Mesenchymal stem cell (in vitro differentiated cells and primary cell): ENCODE data around the gene GPA33.

ENCODE experiments used
- DNase-seq: peaks from one replicate; pipeline ENCODE4 v3.0.0-alpha.2; 2013
- H2AFZ ChIP-seq: one replicate; pipeline ENCODE4 v1.6.1; 2013; ENCODE audit warnings: low read depth, mild to moderate bottlenecking, control low read depth, inconsistent platforms, low read length, moderate library complexity
- H2AK5ac ChIP-seq: 2 replicates; pipeline ENCODE4 v1.6.1; 2013; ENCODE audit warnings: low read length, moderate library complexity, mild to moderate bottlenecking, inconsistent platforms; ENCODE audit not compliant: severe bottlenecking
- H2BK120ac ChIP-seq: one replicate; pipeline ENCODE4 v1.6.1; 2013; ENCODE audit warnings: low read depth, mild to moderate bottlenecking, inconsistent platforms, low read length, moderate library complexity
- H2BK12ac ChIP-seq, 2 experiments: one replicate each; pipeline ENCODE4 v1.6.1; 2013; ENCODE audit warnings: inconsistent platforms in 2 of 2, low read length in 2 of 2, mild to moderate bottlenecking in 2 of 2, moderate library complexity in 2 of 2, control low read depth in 1 of 2
- H2BK15ac ChIP-seq: one replicate; pipeline ENCODE4 v1.6.1; 2013; ENCODE audit warnings: mild to moderate bottlenecking, low read depth, inconsistent platforms; ENCODE audit not compliant: poor library complexity, severe bottlenecking
- H2BK5ac ChIP-seq: 2 replicates; pipeline ENCODE4 v1.6.1; 2013; ENCODE audit warnings: low read depth, mild to moderate bottlenecking, low read length, control low read depth, inconsistent platforms; ENCODE audit not compliant: poor library complexity, severe bottlenecking
- H3K14ac ChIP-seq, 2 experiments: one replicate each; pipeline ENCODE4 v1.6.1; 2013; ENCODE audit warnings: inconsistent platforms in 2 of 2, low read length in 2 of 2, control low read depth in 1 of 2, mild to moderate bottlenecking in 1 of 2, moderate library complexity in 1 of 2
- H3K18ac ChIP-seq, 2 experiments: one replicate each; pipeline ENCODE4 v1.6.1; 2013; ENCODE audit warnings: inconsistent platforms in 2 of 2, low read length in 2 of 2, control low read depth in 1 of 2, low read depth in 1 of 2, mild to moderate bottlenecking in 1 of 2
- H3K23ac ChIP-seq, 2 experiments: one replicate each; pipeline ENCODE4 v1.6.1; 2013; ENCODE audit warnings: inconsistent platforms in 2 of 2, low read length in 2 of 2, mild to moderate bottlenecking in 2 of 2, moderate library complexity in 2 of 2, control low read depth in 1 of 2
- H3K27ac ChIP-seq: 2 replicates; pipeline ENCODE4 v1.5.1; 2013; ENCODE audit warnings: mild to moderate bottlenecking, moderate library complexity, low read length, control low read depth, inconsistent platforms; ENCODE audit not compliant: poor library complexity, severe bottlenecking
- H3K27me3 ChIP-seq, 2 experiments: 2 replicates each; pipeline versions ENCODE4 v1.6.1 to v1.7.0; 2013; ENCODE audit warnings: low read length in 2 of 2, mild to moderate bottlenecking in 2 of 2, moderate library complexity in 2 of 2, control low read depth in 1 of 2, inconsistent platforms in 1 of 2; ENCODE audit not compliant: control insufficient read depth in 1 of 2, insufficient read depth in 1 of 2
- H3K36me3 ChIP-seq, 2 experiments: 2 replicates each; pipeline versions ENCODE4 v1.6.1 to v1.7.0; 2013; ENCODE audit warnings: low read length in 2 of 2, control low read depth in 1 of 2, inconsistent platforms in 1 of 2, low read depth in 1 of 2, mild to moderate bottlenecking in 1 of 2; ENCODE audit not compliant: insufficient read depth in 2 of 2, control insufficient read depth in 1 of 2
- H3K4ac ChIP-seq, 2 experiments: one replicate each; pipeline ENCODE4 v1.6.1; 2013; ENCODE audit warnings: inconsistent platforms in 2 of 2, low read length in 2 of 2, mild to moderate bottlenecking in 2 of 2, moderate library complexity in 2 of 2, control low read depth in 1 of 2, low read depth in 1 of 2
- H3K4me1 ChIP-seq: 2 replicates; pipeline ENCODE4 v1.6.1; 2013; ENCODE audit warnings: low read depth, low read length, control low read depth; ENCODE audit not compliant: control insufficient read depth, insufficient read depth
- H3K4me2 ChIP-seq: 2 replicates; pipeline ENCODE4 v1.6.1; 2013; ENCODE audit warnings: low read length, mild to moderate bottlenecking, inconsistent platforms; ENCODE audit not compliant: poor library complexity, severe bottlenecking
- H3K4me3 ChIP-seq, 2 experiments: 2 replicates each; pipeline versions ENCODE4 v1.5.1 to v1.7.0; 2013; ENCODE audit warnings: low read length in 2 of 2, mild to moderate bottlenecking in 2 of 2, control low read depth in 1 of 2, low read depth in 1 of 2; ENCODE audit not compliant: insufficient read depth in 1 of 2
- H3K79me1 ChIP-seq: replicated peaks from 2 replicates; pipeline ENCODE4 v1.6.1; 2013; ENCODE audit warnings: mild to moderate bottlenecking, control low read depth, low read length, inconsistent platforms; ENCODE audit not compliant: poor library complexity, severe bottlenecking
- H3K9ac ChIP-seq: 2 replicates; pipeline ENCODE4 v1.7.0; 2013; ENCODE audit warnings: mild to moderate bottlenecking, low read length, moderate library complexity
- H3K9me3 ChIP-seq: 2 replicates; pipeline ENCODE4 v1.7.0; 2013; ENCODE audit warnings: mild to moderate bottlenecking, low read length; ENCODE audit not compliant: control insufficient read depth
- H4K8ac ChIP-seq: one replicate; pipeline ENCODE4 v1.6.1; 2013; ENCODE audit warnings: inconsistent platforms, mild to moderate bottlenecking, low read length, moderate library complexity
- H4K91ac ChIP-seq: one replicate; pipeline ENCODE4 v1.6.1; 2013; ENCODE audit warnings: mild to moderate bottlenecking, low read length, inconsistent platforms
- WGBS: methylation state at CpG from one replicate; pipeline ENCODE4 v1.1.7; 2013; ENCODE audit warnings: mixed read lengths; 5-methylcytosine and 5-hydroxymethylcytosine counted together

Gene GPA33

GRCh38 chr1:167083871-167084270 lies 6.3 kb downstream of the GPA33 start:
- WGBS, result 93% methylated on average over 3 of the region's 3 CpGs
- Histone ChIP-seq H2AFZ (no peak overlapping the region), H3K27ac (no peak overlapping the region)

GRCh38 chr1:167083066-167083665 lies 7.0 kb downstream of the GPA33 start:
- Histone ChIP-seq H2BK5ac (no peak overlapping the region), H3K4ac (no peak overlapping the region), H2BK15ac (no peak overlapping the region), H3K14ac (no peak overlapping the region), H3K36me3 (no peaks in the 10 kb centered on the region), H2BK120ac (no peak overlapping the region), H2AK5ac (no peak overlapping the region), H3K9ac (no peak overlapping the region), H4K8ac (no peak overlapping the region), H3K18ac (no peak overlapping the region), H2BK12ac (no peak overlapping the region), H3K79me1 (no peaks in the 10 kb centered on the region), H3K27ac (no peak overlapping the region), H3K4me3 (peak overlapping the region in 1 of 2 experiments; percentile 31), H3K27me3 (peaks cover 42 to 67% of the 10 kb centered on the region in 2 experiments), H3K4me1 (peaks cover 3% of the 10 kb centered on the region), H2AFZ (no peak overlapping the region), H3K9me3 (no peaks in the 10 kb centered on the region), H3K4me2 (no peak overlapping the region), H4K91ac (no peak overlapping the region), H3K23ac (no peak overlapping the region)
- WGBS, result 84% methylated on average over 4 of the region's 6 CpGs
- DNase-seq, result no peak

More at GRCh38 chr1:167083871-167084270, 6.3 kb downstream of the GPA33 start:
- Histone ChIP-seq H3K4me1 (peaks cover 3% of the 10 kb centered on the region), H3K18ac (no peak overlapping the region), H3K36me3 (no peaks in the 10 kb centered on the region), H2AK5ac (no peak overlapping the region), H2BK120ac (no peak overlapping the region), H3K14ac (no peak overlapping the region), H3K23ac (peak overlapping the region in 1 of 2 experiments; percentile 43), H2BK15ac (no peak overlapping the region), H4K91ac (no peak overlapping the region), H3K4me2 (no peak overlapping the region), H4K8ac (no peak overlapping the region), H3K79me1 (no peaks in the 10 kb centered on the region), H3K9ac (no peak overlapping the region), H3K27me3 (peaks cover 38 to 65% of the 10 kb centered on the region in 2 experiments), H2BK12ac (no peak overlapping the region), H3K9me3 (no peaks in the 10 kb centered on the region), H2BK5ac (no peak overlapping the region), H3K4me3 (no peak overlapping the region), H3K4ac (no peak overlapping the region)
- DNase-seq, result no peak

GRCh38 chr1:167082511-167083027 lies 7.6 kb downstream of the GPA33 start:
- Histone ChIP-seq H2AK5ac (no peak overlapping the region), H3K9me3 (no peaks in the 10 kb centered on the region), H3K27me3 (peaks cover 43 to 73% of the 10 kb centered on the region in 2 experiments), H3K18ac (no peak overlapping the region), H2BK15ac (no peak overlapping the region), H2BK5ac (no peak overlapping the region), H4K8ac (no peak overlapping the region), H3K36me3 (no peaks in the 10 kb centered on the region), H2AFZ (no peak overlapping the region), H3K4me3 (no peak overlapping the region), H2BK12ac (no peak overlapping the region), H2BK120ac (no peak overlapping the region), H3K27ac (no peak overlapping the region), H3K4me1 (peaks cover 5% of the 10 kb centered on the region), H3K23ac (no peak overlapping the region), H3K79me1 (no peaks in the 10 kb centered on the region), H3K9ac (no peak overlapping the region), H3K4ac (no peak overlapping the region), H4K91ac (no peak overlapping the region), H3K4me2 (no peak overlapping the region), H3K14ac (no peak overlapping the region)
- no peak for DNase-seq
- 81% methylated on average over 10 of the region's 11 CpGs for WGBS

- Histone ChIP-seq H3K4ac (no peak overlapping the region), H3K9me3 (no peaks in the 10 kb centered on the region), H2BK5ac (no peak overlapping the region), H3K9ac (no peak overlapping the region), H2AFZ (no peak overlapping the region), H3K18ac (no peak overlapping the region), H3K23ac (no peak overlapping the region), H4K8ac (no peak overlapping the region), H3K36me3 (no peaks in the 10 kb centered on the region), H3K79me1 (no peaks in the 10 kb centered on the region), H2BK15ac (no peak overlapping the region), H3K4me2 (no peak overlapping the region), H2BK12ac (no peak overlapping the region), H3K14ac (no peak overlapping the region), H4K91ac (no peak overlapping the region), H2AK5ac (no peak overlapping the region), H3K4me3 (no peak overlapping the region), H3K27me3 (peaks cover 43 to 74% of the 10 kb centered on the region in 2 experiments), H3K4me1 (peaks cover 7% of the 10 kb centered on the region), H2BK120ac (no peak overlapping the region), H3K27ac (no peak overlapping the region)
- 87% methylated on average over 6 of the region's 8 CpGs for WGBS
- DNase-seq, result no peak
Observed at GRCh38 chr1:167081594-167082156, 8.5 kb downstream of the GPA33 start.
